ENCODE measurements around the gene CDH22.
A peak's percentile ranks its signal among the peaks of the same experiment; 100 is the strongest.

CDH22 gene

DNA sequence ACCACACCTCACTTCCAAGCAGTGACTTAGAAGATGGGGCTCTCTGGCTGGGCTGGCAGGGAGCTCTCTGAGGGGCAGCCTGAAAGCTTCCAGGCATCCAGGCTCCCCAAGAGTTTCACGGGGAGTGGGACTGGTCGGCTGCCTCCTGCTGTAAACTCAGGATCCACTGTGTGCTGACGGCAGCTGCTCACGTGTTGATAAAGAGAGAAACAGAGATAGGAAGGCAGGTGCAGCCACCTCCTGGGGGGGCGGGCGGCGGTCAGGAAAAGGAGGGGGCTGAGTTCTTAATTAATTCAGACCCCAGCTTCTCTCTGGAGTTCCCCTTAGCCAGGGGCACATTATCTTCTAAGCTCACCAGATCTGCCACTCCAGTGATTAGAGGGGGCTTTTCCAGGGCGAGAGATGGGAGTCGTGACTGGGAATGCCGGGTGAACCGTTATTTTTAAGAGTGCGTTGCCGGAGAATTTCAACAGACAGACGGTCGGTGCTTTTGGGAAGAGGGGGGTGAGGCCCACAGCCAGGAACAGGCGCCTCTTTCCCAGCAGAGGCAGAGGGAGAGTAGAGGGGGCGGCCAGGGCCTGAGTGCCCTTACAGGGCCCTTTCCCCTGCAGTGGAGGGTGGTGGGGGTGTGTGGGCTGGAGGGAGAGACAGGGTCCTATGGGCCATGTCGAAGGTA, 119.3 kb downstream of the CDH22 start:
- DNase-seq, result peak; percentile 32

GRCh38 chr20:46186210-46186609, 122.1 kb downstream of the CDH22 start:
- no peak for DNase-seq

DNA sequence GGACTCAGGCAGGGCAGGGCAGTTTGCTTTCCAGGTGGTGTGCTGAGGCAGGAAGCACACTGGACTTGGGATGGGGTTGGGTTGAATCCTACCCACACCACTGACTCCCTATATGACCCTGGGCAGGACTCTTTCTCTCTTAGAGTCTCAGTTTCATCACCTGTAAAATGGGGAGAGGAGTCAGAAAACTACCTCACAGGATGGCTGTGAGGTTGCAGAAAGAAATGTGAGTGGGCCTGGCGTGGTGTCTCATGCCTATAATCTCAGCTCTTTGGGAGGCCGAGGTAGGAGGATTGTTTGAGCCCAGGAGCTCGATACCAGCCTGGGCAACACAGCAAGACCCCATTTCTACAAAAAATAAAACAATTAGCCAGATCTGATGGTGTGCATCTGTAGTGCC, 122.9 kb downstream of the CDH22 start:
- no peak for DNase-seq

- DNase-seq, result no peak
Observed at GRCh38 chr20:46183768-46184167, 124.5 kb downstream of the CDH22 start.

DNA sequence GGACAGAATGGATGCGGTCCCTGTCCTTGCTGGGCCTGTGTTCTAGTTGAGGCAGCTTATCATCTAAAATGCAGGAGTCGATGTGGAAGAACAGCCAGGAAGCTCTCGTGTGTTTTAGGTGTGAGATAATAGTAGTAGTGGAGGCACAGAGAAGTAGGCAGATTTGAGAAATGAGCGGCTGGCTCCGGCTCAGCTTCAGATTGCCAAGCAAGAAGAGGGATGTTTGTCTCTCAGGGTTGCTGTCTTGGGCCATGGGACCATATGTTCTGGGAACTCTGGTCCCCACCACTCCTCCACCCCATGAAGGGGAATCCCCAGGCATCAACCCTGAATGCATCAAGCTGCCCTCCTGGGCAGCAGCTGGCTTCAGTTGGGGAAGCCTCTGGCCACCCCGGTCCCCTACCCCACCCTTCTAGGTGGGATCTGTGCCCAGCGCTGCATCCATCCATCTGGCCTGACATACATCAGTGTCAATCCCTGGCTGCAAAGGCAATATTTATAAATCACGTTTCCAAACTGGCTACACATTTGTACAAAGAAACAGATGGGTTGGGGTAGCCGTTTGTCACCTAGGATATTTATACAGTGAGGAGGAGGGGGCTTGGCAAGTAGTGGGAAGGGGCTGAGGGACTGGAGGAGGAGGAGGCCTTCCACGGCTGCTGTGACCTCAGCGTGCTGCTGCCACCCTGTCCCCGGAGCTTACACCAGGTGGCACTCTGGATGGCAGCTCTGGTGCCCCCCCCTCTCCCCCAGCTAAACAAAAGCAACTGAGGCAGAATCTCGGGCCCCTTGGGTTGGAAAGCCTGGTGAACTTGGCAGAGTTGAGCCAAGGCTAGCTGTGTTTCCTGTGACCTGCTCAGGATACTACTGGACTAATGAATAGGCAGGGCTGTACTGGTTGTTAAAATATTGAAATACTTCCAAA, 125.8 kb downstream of the CDH22 start:
- no peak for DNase-seq

DNA sequence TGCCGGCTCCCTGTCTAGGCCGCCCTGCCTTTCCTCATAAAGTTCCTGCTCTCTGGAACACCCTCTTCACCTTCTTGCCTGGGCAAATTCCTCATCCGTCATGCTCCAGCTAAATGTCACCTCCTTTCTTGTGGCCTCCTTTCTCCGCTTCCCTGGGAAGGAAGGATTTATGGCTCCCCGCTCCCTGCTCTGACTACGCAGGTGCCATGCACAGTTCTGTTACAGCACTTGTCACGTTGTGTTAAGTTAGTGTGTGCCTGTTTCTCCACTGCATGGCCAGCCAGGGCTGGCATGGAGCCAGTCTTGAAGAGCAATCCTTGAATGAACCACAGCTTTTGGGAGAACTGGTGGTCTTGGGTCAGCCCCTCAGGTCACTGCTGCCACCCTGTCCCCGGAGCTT, 128.4 kb downstream of the CDH22 start:
- DNase-seq, result no peak

DNA sequence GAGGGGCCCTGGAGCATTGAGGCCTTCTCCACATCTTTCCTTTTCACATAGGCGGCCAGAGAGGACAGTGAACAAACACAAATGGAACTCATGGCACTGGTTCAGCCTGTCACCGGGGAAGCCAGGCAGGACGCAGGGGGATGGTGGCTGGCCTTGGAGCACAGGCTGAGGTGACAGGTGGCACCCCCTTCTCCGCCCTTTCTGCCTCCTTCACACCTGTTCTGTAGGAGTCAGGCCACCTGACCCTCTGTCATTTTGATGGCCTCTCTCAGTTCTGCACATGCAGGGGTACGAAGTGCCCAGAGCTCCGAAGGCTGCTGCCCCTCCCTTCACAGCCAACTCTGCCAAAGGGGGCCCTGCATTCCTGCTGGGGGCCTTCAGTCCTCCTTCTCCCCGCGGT, 129.4 kb downstream of the CDH22 start:
- no peak for DNase-seq

DNA sequence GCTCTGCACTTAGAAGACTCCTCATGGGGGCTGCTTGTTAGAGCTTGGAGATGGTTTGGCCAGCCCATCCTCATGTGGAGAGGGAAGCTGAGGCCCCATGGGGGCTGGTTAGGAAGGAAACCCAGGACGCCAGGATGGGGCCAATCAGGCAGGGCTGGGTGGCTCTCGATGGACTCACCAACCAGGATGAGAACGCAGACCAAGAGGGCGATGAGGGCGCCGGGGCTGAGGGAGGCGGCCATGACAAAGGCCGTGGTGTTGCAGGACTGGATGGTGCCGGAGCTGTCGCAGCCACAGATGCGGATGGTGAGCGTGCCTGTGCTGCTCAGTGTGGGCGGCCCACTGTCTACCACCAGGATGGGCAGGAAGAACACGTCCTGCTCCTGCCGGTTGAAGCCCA, 130.5 kb downstream of the CDH22 start:
- no peak for DNase-seq

DNA sequence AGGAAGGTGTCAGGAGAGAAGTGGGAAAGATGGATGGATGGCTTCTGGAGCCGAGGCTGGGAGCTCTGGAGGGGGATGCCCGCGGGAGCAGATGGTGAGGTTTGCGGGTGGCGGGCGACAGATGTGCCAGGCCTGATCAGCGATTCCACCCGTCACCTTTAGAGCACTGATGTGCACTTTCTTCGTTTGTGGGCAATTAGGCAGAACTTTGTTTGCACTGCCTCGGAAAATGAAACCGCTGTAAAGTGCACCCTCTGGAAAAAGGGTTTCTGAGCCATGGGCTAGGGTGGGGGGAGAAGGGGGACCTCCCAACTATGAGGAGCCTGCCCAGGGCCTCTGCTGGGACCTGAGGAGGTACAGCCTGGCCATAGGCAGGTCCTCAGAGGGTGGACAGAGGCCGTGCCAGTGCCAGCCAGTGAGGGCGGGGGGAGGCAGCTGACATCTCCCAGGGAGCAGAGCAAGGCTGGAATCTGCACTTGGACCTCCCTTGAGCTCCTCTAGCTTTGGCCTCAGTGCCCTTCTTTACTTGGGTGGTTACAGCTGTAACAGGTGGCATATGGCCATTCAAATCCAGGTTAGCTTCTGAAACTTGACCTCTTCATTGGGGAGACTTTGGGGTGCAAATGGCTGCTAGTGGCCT, 131.4 kb downstream of the CDH22 start:
- peak; percentile 13 for DNase-seq

DNA sequence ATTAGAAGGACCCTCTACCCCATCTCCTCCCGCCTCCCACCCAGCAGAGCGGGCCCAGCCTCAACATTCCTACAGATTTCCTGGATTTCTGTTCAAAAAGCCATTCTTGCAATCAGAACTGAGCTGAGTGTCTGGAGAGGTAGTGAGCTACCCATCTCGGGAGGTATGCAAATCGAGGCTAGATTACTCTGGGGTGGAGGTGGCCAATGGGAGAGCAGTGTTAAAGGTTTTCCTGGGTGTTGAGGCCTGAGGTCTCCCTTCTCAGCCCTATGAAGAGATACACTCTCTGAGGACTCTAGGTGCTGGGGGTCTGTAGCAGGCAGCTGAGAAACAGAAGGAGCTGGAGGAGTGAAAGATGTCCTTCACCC, 133.2 kb downstream of the CDH22 start:
- DNase-seq, result no peak

GRCh38 chr20:46174469-46175126, 133.7 kb downstream of the CDH22 start:
- peak; percentile 34 for DNase-seq

GRCh38 chr20:46173652-46174468, 134.4 kb downstream of the CDH22 start:
- no peak for DNase-seq

DNA sequence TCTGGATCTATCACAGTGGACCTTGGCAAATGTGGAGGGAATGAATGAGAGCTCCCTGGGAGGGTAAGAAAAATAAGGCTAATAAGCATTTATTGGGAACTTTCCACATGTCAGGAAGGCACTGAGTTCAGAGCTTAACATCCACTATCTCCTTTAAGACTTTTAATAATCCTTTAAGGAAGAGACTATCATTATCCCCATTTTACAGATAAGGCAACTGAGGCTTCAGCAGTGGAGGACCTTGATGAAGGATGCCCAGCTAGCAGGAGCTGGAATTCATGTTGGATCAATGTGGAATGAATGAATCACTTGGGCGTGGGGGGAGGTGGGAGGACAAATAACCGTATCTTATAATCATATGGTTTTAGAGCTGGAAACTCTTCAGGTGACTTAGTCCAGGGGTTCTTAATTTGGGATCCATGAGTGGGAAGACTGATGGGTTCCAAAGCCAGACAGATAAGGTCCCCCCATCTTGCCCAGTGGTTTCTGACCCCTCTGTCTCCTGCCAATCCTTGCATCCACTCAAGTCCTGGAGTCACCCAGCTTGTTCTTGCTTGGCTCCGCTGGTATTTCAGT, 135.2 kb downstream of the CDH22 start:
- no peak for DNase-seq

DNA sequence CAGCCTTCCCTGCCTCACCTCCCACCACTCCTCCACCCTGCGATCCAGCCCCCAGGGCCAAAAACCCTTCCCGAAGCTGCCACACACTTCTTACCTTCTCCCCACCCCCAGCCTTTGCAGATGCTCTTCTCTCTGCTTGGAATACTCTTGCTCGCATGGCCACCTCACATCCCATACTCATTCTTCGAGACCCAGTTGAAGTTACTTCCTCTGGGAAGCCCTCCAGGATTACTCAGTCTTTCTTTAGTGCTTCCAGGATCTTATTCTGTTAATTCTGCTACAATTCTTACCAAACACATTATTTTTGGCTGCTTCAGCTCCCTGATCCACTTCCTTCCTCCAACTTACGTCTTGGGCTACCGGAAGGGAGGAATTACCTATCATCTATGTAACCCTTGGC, 135.8 kb downstream of the CDH22 start:
- no peak for DNase-seq

DNA sequence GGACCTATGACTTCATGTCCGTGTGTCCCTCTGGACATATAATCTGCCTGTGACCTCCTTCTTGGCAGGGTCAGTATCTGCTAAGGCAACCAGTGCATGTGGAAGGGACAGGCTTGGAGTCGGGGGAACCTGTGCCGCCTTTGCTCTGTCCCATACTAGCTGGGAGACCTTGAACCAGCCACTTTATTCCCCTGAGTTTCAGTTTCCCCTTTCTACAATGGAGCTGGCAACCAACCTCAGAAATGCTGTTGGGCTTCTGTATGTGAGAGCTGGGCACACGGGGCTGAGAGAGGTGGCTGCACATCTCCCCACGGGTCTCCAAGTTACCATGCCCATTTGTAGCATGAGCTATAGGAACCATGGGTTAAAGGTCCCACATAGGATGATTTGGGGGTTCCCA, 136.4 kb downstream of the CDH22 start:
- no peak for DNase-seq

DNA sequence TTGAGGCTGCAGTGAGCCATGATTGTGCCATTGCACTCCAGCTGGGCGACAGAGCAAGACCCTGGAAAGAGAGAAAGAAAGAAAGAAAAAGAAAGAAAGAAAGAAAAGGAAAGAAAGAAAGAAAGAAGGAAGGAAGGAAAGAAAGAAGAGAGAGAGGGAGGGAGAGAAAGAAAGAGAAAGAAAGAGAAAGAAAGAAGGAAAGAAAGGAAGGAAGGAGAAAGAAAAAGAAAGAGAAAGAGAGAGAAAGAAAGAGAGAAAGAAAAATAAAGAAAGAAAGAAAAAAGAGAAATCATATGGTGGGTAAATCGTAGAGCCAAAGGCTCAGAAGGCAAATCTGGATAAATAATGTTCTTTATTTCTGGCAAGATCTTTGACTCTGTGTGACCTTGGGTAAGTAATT, 136.8 kb downstream of the CDH22 start:
- DNase-seq, result no peak

- DNase-seq, result no peak
Observed at GRCh38 chr20:46169245-46170171, 138.8 kb downstream of the CDH22 start.

- DNase-seq, result no peak
Observed at GRCh38 chr20:46168438-46168837, 139.9 kb downstream of the CDH22 start.

GRCh38 chr20:46167080-46167479, 141.2 kb downstream of the CDH22 start:
- DNase-seq, result no peak

- DNase-seq, result no peak
Observed at GRCh38 chr20:46164254-46164653, 144.0 kb downstream of the CDH22 start.

DNA sequence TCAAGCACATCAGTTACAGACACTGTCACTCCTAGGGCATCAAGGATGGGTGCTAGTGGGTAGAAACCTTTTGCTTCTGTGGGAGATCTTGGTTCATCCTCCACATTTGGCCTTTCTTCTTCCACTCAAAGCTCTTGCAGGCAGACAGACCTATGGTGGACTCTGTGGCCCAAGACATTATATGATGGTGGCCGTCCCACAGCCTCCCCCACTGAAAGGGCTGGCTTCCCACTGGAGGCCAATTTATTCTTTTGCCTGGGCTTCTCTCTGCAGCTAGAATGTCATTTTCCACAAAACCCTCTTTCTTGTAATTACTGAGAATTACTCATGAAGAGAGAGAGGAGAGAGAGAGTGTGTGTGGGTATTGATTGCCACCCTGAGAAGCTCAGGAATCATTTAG, 146.4 kb downstream of the CDH22 start:
- DNase-seq, result no peak
